GM19467 (cell line): ENCODE measurements around the gene NRP2.

ENCODE experiments used
- ATAC-seq: cut with Tn5 transposase; IDR thresholded peaks from one replicate; pipeline ENCODE4 v1.9.1; 2021; ENCODE audit warnings: mild to moderate bottlenecking, moderate library complexity; ENCODE audit not compliant: unreplicated experiment

The NRP2 gene

DNA sequence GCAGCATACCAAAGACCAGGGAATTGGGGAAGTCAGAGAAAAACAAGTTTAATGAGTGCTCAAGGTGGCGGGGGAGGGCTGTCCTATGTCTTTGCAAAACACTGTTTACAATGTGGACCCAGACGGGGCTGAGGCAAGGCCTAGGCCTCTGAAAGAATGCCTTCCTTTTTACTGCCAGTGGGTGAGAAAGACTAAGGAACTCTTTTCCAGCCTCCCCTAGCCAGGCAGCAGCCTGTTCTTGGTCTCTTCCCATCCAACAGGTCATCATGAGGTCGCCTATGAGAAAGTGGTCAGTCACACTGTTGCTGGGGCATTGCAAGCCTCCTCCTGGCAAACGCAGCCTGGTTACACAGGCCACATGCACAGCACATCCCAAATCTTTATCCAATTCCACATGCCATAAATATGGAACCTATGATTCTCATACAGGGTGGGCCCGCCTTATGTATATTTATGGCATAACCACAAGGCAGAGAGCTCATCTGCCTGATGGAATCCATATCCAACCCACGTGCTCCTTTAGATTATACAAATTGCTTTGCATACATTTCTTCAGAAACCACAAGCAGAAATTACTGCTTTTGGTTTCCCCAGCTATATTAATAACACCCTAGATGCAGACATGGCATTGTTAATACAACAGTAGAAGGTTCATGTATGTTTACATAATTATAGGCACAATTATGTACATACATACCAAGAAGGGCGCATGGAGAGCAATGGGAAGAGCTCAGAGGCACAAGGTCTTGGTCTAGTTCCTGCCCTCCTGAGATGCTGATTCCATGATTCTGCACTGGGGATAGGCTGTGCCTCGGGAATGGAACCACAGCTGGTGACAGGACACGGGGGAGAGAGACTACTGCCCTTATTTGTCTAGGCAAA lies 48.6 kb downstream of the NRP2 start:
- no peak for ATAC-seq

- ATAC-seq = no peak
These were observed 49.3 kb downstream of the NRP2 start for GRCh38 chr2:205731583-205731981.

DNA sequence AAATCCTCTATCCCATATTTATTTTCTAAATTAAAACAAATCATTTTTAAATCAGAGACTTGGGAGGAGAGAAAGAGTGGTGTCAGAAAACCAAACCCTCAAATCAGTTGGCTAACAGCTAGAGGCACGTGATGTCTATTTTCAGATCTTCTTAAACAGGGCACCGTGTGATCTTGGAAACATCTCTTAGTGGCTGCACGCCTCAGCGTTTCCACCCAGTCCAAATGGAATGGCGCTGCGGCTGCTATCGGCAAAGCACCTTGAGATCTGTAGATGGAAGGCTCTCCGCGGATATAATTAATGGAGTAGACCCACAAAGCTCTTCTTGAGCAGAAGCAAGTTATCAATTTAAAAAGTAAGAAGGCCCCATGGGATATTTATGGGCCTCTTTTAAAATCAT lies 50.0 kb downstream of the NRP2 start:
- ATAC-seq = no peak

GRCh38 chr2:205733082-205733481 lies 50.8 kb downstream of the NRP2 start:
- no peak for ATAC-seq

DNA sequence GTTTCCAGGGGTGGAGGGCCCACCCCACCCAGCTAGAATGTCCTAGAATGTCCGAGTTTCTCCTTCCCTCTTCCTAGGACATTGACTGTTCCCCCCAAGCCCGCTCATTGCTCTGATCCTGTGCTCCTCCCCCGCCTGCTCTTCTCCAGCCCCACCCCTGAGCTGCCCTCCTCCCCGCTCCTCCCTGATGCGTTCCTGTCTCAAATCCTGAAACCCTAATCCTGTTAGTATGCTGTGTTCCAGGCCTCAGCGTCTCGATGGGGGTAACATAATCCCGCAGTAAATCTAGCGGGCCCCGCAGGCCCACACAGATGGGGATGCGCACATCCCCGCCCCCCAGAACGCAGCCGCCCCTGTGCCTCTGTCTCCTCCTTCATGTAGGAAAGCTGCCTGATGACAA lies 51.3 kb downstream of the NRP2 start:
- no peak for ATAC-seq

DNA sequence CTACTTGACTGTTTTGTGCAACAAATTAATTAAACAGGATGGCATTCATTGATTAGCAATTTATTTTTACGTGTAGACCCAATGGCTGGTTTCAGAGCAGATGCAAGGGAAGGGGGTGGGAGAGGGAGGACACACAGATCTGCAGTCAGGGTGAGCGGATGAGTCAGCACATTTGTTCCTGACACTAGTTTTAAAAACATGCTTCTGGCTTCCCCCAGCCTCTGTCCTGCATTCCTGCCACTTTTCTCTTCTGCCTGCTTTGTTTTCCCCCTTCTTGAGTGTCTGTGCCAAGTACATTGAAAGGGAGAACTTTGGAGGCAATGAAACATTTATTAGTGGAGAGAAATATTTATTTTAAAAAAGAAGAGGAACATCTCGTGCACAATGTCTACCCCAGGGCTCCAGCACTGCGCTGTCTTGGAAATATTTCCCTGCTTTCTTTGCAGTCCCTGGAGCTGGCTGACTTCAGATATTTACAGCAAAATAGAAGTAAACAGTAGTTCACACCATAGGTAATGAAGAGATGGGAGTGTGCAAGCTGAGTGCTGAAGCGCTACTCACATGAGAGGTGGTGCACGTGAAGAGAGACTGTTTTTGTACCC lies 52.2 kb downstream of the NRP2 start:
- ATAC-seq = no peak

DNA sequence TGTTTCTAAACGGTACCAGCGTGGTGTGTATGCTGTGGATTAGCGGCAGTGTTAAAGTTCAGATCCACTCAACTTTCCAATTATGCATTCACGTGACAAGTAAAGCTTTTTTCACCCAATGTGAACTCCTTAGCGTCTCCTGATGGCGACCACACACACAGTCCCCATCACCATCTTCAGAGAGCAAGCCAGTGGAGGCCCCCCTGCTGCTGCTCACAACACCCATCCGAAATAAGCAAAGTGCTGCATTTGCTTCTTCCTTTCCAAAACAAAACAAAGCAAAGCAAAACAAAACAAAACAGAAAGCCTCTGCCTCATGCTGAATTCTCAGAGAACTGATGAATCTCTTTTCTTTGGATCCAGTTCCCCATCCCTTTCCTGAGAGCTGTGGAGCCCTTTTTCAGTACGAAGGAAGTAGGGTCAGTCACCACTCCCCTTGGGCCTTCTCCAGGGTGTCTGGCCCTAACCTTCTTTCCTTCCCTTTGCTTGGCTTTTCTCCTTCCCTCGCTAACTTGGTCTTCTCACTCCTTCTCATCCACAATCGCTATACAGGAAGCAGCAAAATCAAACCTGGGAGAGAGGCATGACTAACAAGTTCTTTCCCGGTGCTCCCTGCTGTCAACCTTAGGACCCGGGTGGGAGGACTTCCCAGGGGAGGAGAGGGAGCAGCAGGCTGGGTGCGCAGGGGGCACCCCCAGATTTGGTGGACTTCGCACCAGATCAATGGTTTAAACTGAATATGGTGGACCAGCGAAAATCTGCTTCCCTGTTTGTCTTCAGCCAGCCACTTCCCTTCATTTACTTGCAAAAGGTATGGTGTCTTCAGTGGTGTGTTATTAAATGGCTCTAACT lies 56.0 kb downstream of the NRP2 start:
- no peak for ATAC-seq

- ATAC-seq = no peak
These were observed 57.3 kb downstream of the NRP2 start for GRCh38 chr2:205739620-205740019.

GRCh38 chr2:205740381-205740780 lies 58.1 kb downstream of the NRP2 start:
- ATAC-seq = no peak

- ATAC-seq = no peak
These were observed 59.1 kb downstream of the NRP2 start for GRCh38 chr2:205741256-205741978.

DNA sequence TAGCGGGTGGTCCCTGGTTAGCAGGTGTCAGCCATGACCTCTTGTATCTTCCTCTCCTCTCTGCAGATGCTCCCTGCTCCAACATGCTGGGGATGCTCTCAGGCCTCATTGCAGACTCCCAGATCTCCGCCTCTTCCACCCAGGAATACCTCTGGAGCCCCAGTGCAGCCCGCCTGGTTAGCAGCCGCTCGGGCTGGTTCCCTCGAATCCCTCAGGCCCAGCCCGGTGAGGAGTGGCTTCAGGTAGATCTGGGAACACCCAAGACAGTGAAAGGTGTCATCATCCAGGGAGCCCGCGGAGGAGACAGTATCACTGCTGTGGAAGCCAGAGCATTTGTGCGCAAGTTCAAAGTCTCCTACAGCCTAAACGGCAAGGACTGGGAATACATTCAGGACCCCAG lies 60.8 kb downstream of the NRP2 start:
- ATAC-seq = no peak

DNA sequence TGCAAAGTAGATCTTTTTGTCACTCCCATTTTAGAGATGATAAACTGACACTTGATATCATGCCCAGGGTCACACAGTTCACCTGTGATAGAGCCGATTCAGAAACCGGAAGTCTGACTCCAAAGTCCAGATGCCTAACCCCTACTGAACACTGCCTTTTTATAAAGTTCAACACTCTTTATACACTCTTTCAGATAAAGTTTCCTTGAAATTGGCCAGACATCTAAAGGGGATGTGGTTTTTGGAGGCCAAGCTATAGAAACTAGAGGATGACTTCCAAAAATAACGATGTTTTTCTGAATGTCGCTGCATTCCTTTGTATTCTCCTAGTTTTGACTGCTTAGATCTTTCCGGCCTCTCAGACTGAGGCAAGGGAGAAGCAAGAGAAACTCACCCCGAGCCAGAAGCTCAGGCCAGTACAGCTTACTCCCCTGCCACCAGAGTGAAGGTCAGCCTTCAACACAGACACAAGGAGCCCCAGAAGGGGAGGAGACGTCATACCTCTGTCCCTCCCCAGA lies 61.8 kb downstream of the NRP2 start:
- ATAC-seq = no peak

- no peak for ATAC-seq
These were observed 63.5 kb downstream of the NRP2 start for GRCh38 chr2:205745661-205746419.

DNA sequence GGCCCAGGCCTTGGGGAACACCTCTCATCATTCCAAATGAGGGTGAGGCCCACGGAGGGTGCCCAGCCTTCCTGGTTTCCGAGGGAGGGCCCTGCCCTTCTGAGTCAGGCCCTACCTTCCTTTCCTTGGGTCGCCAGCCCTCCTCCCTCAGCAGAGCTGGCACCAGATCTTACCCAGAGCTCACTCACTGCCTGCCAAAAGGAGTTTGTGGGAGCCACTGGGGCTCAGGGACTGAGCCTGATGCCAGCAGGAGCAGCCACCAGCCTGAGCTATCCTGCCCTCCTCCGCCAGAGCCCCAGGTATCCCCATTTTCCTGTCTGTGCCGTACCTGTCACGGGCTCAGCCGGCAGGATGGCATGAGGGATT lies 64.1 kb downstream of the NRP2 start:
- ATAC-seq = no peak

GRCh38 chr2:205747829-205748386 lies 65.6 kb downstream of the NRP2 start:
- ATAC-seq = no peak

DNA sequence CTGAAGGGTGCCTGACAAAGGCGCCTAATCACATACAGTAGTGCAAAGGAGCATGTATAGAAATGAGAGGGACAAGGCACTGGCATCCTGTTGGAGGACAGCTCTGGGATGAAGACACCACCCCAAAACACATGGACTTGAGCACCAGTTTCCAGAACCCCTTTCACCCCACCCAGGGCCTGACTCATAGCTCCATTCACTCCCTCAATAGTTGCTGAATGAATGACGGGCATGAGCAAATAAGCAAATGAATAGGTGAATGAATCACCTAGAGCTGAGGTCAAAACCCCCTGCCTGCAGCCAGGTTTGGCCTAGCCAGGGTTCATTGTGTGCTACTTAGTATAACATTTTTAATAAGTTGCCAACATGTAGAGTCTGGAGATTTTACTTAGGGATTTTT lies 66.3 kb downstream of the NRP2 start:
- no peak for ATAC-seq

DNA sequence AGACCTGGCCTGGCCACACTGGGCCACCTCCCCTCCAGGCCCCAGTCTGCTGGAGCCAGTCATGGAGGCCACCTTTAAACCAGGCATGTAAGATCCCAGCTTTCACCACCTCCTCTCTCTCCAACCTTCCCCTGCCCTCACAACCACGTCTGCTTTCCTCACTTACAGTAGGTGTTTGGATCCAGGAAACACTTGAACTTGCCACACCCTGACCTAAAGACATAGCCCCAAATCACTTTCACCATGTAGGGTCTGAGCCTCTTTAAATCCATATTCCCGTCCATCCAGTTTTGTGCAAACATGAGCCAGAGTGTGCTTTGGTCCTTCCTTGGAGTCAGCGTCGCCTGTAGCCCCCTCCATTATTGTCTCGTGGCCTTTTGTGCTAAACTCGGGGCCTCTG lies 66.8 kb downstream of the NRP2 start:
- ATAC-seq = no peak

DNA sequence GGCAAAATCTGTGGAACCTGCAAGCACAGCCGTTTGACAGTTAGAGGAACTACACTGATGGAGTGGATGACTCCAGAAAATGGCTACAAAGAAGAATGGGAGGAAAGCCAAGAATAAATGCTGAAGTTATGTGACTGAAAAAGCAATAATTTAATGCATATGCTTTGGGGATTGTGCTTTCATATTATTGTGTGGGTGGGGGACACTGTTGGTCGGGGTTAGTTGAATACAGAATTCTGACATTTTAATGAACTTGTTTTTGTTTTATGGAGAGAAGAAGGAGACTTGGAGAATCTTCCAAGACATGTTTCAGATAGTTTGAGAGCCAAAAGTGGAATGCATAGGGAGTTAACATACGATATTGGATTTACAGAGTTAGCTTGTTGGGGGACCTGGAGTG lies 68.5 kb downstream of the NRP2 start:
- no peak for ATAC-seq

DNA sequence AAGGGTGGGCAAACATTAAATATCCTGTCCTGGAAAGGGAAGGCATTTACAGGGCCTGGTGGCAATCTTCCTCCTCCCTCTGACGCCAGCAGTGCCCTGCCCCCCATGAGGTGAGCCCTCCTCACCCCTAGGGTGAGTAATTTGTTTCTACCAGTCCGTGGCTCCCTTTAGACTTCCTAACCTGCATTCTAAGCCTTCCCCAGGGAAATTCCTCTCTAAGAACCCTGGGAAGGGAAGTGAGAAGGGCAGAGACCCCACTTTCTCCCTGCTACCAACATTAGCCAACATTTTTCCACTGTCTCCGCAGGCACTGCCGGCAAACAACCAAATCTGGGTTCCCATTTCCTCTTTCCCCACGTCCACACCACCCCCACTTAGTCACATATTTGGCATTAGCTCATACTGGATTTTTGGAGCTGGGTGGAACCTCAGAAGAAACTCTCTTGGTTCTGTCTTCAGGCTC lies 69.3 kb downstream of the NRP2 start:
- no peak for ATAC-seq
